ENCODE data around the gene DACT3.

Gene DACT3

DNA sequence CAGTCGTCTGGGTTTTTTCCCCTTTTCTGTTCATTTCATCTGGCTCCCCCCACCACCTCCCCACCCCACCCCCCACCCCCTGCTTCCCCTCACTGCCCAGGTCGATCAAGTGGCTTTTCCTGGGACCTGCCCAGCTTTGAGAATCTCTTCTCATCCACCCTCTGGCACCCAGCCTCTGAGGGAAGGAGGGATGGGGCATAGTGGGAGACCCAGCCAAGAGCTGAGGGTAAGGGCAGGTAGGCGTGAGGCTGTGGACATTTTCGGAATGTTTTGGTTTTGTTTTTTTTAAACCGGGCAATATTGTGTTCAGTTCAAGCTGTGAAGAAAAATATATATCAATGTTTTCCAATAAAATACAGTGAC lies 50.6 kb downstream of the DACT3 start:
- no peak for DNase-seq

DNA sequence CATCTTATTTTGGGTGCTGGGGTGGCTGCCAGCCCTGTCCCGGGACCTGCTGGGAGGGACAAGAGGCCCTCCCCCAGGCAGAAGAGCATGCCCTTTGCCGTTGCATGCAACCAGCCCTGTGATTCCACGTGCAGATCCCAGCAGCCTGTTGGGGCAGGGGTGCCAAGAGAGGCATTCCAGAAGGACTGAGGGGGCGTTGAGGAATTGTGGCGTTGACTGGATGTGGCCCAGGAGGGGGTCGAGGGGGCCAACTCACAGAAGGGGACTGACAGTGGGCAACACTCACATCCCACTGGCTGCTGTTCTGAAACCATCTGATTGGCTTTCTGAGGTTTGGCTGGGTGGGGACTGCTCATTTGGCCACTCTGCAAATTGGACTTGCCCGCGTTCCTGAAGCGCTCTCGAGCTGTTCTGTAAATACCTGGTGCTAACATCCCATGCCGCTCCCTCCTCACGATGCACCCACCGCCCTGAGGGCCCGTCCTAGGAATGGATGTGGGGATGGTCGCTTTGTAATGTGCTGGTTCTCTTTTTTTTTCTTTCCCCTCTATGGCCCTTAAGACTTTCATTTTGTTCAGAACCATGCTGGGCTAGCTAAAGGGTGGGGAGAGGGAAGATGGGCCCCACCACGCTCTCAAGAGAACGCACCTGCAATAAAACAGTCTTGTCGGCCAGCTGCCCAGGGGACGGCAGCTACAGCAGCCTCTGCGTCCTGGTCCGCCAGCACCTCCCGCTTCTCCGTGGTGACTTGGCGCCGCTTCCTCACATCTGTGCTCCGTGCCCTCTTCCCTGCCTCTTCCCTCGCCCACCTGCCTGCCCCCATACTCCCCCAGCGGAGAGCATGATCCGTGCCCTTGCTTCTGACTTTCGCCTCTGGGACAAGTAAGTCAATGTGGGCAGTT lies 51.2 kb downstream of the DACT3 start:
- no peak for DNase-seq

DNA sequence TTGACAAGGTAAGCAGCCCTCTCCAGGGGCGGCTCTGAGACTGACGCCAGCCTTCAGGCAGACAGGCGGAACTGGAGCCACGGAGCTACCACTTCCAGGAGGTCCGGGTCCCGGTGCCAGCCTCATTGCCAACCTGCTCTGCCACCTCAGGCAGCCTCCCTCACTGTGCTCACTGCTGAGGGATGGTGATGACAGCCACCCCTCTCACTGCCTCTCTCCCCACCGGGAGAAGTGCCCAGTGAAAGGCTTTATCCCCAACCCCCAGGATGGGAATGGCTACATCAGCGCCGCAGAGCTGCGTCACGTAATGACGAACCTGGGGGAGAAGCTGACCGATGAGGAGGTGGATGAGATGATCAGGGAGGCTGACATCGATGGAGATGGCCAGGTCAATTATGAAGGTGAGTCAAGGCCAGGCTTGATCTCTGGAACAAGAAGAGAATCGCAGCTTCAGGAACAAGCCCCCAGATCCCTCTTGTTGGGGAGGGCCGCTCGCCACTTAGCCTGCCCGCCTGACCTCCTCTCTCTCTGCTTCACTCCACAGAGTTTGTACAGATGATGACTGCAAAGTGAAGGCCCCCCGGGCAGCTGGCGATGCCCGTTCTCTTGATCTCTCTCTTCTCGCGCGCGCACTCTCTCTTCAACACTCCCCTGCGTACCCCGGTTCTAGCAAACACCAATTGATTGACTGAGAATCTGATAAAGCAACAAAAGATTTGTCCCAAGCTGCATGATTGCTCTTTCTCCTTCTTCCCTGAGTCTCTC lies 52.2 kb downstream of the DACT3 start:
- no peak for DNase-seq

DNA sequence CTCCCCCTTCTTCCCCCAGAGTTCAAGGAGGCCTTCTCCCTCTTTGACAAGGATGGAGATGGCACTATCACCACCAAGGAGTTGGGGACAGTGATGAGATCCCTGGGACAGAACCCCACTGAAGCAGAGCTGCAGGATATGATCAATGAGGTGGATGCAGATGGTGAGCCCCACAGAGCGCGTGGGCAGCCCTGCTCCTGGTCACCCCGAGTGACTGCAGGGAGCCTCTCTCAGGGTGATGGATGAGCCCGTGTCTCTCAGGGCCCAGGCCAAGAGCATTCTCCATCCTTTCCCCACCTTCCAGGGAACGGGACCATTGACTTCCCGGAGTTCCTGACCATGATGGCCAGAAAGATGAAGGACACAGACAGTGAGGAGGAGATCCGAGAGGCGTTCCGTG lies 52.8 kb downstream of the DACT3 start:
- DNase-seq, result no peak

- DNase-seq, result no peak
Observed at GRCh38 chr19:46607448-46607841, 53.5 kb downstream of the DACT3 start.

DNA sequence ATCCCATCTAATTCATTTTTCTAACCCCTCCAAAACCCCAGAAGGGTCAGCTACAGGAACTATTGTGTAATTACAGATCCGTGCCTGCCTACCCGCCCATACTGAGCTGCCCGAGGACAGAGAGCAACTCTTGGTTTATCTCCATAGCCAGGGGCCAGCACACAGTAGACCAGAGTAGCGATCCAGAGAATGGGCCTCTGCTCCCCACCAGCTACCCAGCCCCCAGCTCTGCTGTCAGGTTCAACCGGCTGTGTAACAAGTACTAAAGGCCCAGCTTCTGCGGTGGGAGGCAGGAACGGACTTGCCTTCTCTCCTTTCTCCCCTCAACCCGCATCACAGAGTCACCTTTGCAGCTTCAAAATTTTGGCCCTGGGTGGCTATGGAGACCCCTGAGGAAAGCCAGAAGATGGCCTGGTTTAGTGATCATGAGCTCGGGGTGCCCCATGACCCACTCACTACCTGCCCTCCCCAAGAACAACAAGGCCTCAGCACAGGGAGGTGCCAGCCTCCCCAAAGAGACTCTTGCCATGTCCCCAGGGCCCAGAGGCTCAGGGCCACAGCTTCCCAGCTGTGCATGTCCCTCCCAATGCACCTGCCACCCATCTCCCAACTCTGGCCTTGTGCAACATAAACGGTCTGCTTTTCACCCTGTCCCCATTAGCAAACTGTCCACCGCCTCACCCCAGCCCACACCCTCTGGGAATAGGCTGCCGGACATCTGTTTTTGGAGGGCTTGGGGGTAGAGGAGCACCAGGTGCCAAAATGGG lies 54.1 kb downstream of the DACT3 start:
- DNase-seq, result no peak

- DNase-seq, result no peak
Observed at GRCh38 chr19:46606019-46606418, 55.0 kb downstream of the DACT3 start.

GRCh38 chr19:46605356-46605821 lies 55.6 kb downstream of the DACT3 start:
- no peak for DNase-seq

DNA sequence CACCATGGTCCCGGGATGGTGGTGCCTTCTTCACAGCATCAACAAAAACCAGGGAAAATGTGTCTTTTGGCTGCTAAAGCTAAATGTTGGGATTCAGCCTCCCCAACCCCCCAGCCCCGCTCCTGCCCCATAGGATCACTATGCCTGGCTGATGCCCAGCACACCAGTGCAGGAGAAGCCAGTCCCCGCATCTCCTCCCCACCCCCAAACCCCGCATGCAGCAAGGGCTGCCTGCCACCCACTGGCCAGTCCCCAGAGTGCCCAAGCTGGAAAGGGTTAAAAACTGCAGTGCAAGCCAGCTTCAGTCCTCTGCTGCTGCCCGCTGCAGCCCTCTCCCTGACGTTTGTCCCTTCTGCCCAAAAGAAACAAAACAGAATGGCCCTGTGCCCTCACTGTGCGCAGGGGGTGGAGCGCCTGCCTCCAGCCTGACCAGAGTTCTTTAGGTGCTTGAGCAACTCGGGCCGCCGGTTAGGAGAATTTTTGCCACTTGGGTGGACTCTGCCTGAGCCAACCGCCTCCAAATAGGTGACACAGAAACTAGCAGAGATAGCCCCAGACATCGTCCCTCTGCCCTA lies 56.1 kb downstream of the DACT3 start:
- no peak for DNase-seq

GRCh38 chr19:46603752-46604231 lies 57.2 kb downstream of the DACT3 start:
- DNase-seq, result no peak

DNA sequence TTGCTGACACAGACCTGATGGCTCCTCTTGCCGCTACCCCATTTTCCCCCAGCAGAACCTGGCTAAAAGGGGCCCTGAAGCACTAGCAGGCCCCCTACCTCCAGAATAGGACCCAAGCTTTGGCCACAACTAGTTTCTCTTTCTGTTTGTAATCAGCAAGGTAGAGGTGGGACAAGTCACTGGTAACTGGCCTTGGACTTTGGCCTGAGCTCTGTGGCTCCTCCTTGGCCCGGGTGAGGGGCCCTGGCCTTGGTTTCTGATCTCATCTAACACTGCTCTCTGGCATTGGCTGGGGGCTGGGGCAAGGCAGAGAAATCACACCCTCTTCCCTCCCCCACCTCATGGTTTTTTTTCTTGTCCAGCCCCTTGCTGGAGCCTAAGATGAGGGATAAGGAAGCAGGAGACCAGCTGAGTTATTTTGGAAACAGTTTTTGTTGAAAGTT lies 57.8 kb downstream of the DACT3 start:
- no peak for DNase-seq

DNA sequence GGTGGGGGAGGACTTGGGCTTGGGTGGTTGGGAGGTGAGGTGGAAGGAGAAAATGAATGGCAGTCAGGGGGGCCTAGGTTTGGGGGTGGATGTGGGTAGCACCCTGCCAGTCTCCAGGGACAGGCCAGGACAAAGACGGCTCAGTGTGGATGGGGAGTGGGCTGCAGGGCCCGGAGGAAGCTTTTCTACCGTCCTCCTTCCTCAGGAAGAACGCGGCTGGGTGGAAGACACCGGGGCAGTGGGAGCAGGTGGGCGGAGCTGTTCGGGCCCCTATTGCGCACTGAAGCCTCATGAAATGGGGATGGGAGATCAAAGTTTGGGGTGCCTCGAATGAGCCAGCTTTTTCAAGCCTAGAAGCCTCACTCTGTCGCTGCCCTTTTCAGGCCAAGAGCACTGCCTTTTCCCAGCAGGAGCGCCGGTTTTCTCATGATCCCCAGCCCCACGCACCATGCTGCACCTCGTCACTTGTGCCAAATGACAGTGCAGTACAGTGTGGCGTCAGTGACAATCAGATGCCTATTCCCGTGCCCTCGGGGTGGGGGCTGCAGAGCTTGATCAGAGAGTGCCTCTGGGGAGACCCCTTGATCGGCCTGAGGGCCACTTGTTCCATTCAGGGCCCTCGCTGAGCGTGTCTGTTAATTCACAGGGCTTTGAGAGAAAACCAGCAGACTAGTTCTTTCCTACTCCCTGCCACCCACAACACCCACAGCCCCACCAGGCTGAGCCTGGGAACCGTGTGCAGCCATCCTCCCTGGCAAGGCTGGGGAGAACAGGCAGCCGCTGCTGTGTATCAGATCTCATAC lies 58.4 kb downstream of the DACT3 start:
- peak; percentile 67 for DNase-seq

- DNase-seq, result no peak
Observed at GRCh38 chr19:46601318-46602224, 59.4 kb downstream of the DACT3 start, which contains the start of gene CALM3. TSS of gene CALM3 (plus strand) at chr19:46601330. CDS start at chr19:46601435, 105 bp downstream.

DNA sequence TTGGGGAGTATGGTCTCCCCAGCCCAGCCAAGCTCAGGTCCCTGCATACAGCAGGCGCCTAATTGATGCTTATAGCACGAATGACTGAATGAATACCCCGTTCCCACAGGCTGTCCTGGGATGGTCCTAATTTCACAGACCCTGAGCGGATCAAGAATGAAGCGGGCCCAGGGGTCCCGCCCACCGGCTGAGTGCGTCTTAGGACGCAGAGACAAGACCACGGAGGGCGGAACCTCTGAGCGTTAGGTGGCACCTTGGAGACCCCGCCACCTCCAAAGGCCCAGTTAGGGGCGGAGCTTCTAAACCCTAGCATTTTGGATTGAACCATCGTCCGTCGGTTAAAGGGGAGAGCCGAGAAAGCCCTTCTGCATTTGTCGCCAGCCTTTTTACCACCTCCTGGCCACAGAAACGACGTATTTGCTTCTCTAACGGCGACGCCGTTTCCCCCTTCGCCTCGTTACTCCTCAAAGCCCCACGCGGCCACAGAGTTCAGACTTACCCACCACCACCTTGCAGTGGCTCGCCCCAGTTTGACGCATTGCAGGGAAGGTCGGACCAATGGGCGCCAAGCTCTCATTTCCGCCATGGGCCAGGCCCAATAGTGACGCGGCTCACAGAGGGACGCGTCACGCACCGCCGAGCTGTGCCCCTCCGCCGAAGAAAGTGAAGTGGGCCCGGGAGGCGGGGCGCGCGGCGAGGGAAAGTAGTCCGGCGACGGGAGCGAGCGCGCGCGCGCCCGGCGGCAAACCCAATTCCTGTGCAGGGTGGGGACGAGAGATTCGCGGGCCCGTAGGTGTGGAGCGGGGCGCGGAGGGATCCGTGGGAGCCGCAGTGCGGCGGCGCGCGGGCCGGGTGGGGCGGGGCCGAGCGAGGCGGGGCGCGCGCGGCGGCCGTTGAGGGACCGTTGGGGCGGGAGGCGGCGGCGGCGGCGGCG lies 60.3 kb downstream of the DACT3 start:
- DNase-seq, result peak; percentile 97

DNA sequence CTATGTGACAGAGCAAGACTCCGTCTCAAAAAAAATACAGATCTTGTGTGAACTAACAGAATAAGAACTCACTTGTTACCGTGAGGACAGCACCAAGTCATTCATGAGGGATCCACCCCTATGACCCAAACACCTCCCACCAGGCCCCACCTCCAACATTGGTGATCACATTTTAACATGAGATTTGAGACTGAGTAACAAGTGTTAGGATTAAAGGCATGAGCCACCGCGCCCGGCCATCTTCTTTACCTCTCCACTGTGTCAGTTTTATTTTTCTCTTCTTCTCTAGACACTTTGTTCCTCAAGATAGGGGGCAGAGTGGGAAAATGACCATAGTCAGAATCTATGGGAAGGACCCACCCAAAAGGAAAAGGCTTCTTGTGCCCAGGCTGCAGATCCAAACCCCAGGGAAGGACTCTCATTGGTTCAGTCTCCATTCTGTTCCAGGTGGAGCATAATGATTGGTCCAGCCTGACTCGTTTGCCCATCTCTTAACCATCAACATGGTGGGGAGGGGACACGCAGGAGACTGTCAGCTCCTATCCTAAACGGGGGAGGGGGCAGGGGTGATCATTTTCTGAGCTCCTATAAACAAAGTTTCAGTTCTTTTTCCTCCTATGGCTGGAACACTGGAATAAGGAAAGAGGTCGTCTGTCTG lies 61.1 kb downstream of the DACT3 start:
- no peak for DNase-seq

DNA sequence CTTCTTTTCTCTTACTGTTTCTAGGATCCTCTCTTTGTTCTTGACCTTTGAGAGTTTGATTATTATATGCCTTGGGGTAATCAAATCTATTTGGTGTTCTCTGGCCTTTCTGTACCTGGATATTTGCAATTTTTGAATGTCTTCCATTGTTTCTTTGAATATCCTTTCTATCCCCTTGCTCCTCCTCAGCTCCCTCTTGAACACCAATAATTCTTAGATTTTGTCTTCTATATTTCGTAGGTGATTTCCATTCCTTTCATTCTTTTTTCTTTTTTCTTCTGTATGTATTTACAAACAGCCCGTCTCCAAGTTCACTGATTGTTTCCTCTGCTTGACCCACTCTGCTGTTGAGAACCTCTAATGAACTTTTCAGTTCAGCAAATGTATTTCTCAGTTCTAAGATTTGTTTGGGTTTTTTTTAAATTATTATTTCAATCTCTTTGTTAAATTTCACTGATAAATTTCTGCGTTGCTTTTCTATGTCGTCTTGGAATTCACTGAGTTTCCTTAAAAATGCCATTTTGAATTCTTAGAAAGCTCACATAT lies 62.5 kb downstream of the DACT3 start:
- DNase-seq, result no peak

All from stimulated activated CD4-positive, alpha-beta T cell treated with anti-CD3 and anti-CD28 coated beads, Interleukin-1b, Interleukin-23, amount 100 ng/mL, for 48 hours (primary cell).